HUES48 (cell line): ENCODE results near the gene ATP2A3.

ENCODE experiments used
- H3K27ac ChIP-seq: one replicate; pipeline ENCODE4 v1.7.0; 2013; ENCODE audit warnings: low read depth, low read length, inconsistent platforms
- H3K27me3 ChIP-seq: 2 replicates; pipeline ENCODE4 v1.6.1; 2013; ENCODE audit warnings: mild to moderate bottlenecking, low read length; ENCODE audit not compliant: control insufficient read depth, insufficient read depth
- H3K36me3 ChIP-seq: 2 replicates; pipeline ENCODE4 v1.6.1; 2013; ENCODE audit warnings: low read length; ENCODE audit not compliant: control insufficient read depth, insufficient read depth
- H3K4me1 ChIP-seq: 2 replicates; pipeline ENCODE4 v1.6.1; 2013; ENCODE audit warnings: mild to moderate bottlenecking, low read length; ENCODE audit not compliant: control insufficient read depth, insufficient read depth
- H3K4me3 ChIP-seq: 2 replicates; pipeline ENCODE4 v1.5.1; 2013; ENCODE audit warnings: mild to moderate bottlenecking, low read depth, low read length
- H3K9ac ChIP-seq: 2 replicates; pipeline ENCODE4 v1.6.1; 2013; ENCODE audit warnings: mild to moderate bottlenecking, low read depth, low read length, moderate library complexity
- H3K9me3 ChIP-seq: 2 replicates; pipeline ENCODE4 v1.6.1; 2013; ENCODE audit warnings: low read length; ENCODE audit not compliant: control insufficient read depth, insufficient read depth

ATP2A3 gene

GRCh38 chr17:3886776-3887175, 77.5 kb downstream of the ATP2A3 start:
- no peaks in the 10 kb centered on the region for H3K9me3 ChIP-seq
- H3K27ac ChIP-seq, result no peak overlapping the region

DNA sequence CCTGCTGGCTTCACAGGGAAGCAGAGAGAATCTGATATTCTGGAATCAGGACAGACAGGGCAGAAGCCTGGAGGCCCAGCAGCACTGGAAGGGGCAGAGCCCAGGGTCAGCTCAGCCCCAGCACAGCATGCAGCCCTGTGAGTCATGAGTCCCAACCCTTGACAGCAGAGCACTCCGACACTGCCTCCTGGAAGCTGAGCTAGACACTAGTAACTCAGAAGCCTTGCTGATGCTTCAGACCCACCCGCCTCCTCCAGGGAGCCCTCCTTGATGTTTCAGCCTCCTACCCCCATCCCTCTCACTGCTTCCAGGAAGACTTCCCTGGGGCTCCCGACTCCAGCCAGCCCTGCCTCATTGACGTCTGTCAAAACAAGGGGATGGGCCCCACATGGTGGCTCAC, 78.3 kb downstream of the ATP2A3 start:
- H3K27me3 ChIP-seq, result no peaks in the 10 kb centered on the region
- H3K9ac ChIP-seq, result no peak overlapping the region
- no peaks in the 10 kb centered on the region for H3K9me3 ChIP-seq
- H3K36me3 ChIP-seq, result peaks cover 26% of the 10 kb centered on the region
- no peak overlapping the region for H3K4me3 ChIP-seq
- peaks cover 12% of the 10 kb centered on the region for H3K4me1 ChIP-seq
- H3K27ac ChIP-seq, result no peak overlapping the region

More at GRCh38 chr17:3886776-3887175, 77.5 kb downstream of the ATP2A3 start:
- H3K4me3 ChIP-seq, result no peak overlapping the region
- H3K4me1 ChIP-seq, result peaks cover 20% of the 10 kb centered on the region
- no peaks in the 10 kb centered on the region for H3K27me3 ChIP-seq
- no peak overlapping the region for H3K9ac ChIP-seq
- peaks cover 26% of the 10 kb centered on the region for H3K36me3 ChIP-seq

GRCh38 chr17:3885271-3885670, 79.0 kb downstream of the ATP2A3 start:
- Histone ChIP-seq H3K27ac (no peak overlapping the region), H3K4me1 (peaks cover 11% of the 10 kb centered on the region), H3K4me3 (no peak overlapping the region), H3K9me3 (no peaks in the 10 kb centered on the region), H3K27me3 (no peaks in the 10 kb centered on the region), H3K36me3 (peaks cover 26% of the 10 kb centered on the region), H3K9ac (no peak overlapping the region)

DNA sequence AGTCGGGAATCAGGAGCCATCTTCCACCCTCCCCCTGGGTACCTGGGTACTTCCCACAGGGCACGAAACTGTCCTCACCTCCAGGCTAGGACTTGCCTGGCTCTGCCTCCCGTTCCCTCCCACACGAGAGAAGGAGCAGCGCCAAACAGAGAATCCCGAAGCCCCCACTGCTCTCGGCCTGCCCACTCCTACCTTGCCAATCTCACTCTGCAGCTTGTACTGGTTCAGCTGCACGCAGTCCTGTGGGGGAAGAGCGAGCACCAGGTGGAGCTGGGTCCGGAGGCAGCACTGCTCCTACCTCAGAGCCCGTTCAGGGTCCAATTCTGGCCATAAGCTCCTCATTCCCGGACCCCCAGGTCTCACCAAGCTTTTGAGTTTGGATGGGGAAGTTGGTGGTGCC, 80.0 kb downstream of the ATP2A3 start:
- H3K27ac ChIP-seq, result no peak overlapping the region
- H3K36me3 ChIP-seq, result peaks cover 26% of the 10 kb centered on the region
- no peak overlapping the region for H3K4me3 ChIP-seq
- H3K27me3 ChIP-seq, result no peaks in the 10 kb centered on the region
- no peak overlapping the region for H3K9ac ChIP-seq
- H3K9me3 ChIP-seq, result no peaks in the 10 kb centered on the region
- peaks cover 11% of the 10 kb centered on the region for H3K4me1 ChIP-seq

GRCh38 chr17:3882276-3882675, 82.0 kb downstream of the ATP2A3 start:
- peaks cover 29% of the 10 kb centered on the region for H3K36me3 ChIP-seq
- H3K4me3 ChIP-seq, result no peak overlapping the region
- H3K27ac ChIP-seq, result no peak overlapping the region
- no peaks in the 10 kb centered on the region for H3K9me3 ChIP-seq
- no peak overlapping the region for H3K9ac ChIP-seq
- no peaks in the 10 kb centered on the region for H3K27me3 ChIP-seq
- no peaks in the 10 kb centered on the region for H3K4me1 ChIP-seq

DNA sequence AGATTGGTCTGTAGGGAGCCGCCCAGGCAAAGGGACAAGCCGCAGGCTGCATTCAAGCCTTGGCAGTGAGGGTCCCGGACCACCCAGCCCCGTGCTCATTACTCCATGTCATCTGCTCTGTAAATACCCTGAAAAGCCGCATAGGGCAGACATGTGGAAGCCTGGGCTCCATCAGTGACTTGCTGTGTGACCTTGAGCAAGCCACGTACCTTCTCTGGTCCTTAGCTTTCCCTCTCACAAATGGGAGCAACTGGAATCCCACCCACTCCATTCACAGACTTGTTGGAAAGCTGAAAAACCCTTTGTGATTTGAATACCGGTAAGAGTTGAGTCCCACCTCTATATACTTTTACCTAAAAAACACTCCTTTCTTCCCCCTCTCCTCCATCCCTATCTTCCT, 83.3 kb downstream of the ATP2A3 start:
- Histone ChIP-seq H3K9me3 (no peaks in the 10 kb centered on the region), H3K36me3 (peaks cover 37% of the 10 kb centered on the region), H3K4me3 (no peak overlapping the region), H3K9ac (no peak overlapping the region), H3K27ac (no peak overlapping the region), H3K4me1 (no peaks in the 10 kb centered on the region), H3K27me3 (no peaks in the 10 kb centered on the region)

GRCh38 chr17:3879591-3880417, 84.4 kb downstream of the ATP2A3 start:
- no peaks in the 10 kb centered on the region for H3K9me3 ChIP-seq
- H3K9ac ChIP-seq, result no peak overlapping the region
- no peaks in the 10 kb centered on the region for H3K4me1 ChIP-seq
- no peaks in the 10 kb centered on the region for H3K27me3 ChIP-seq
- no peak overlapping the region for H3K4me3 ChIP-seq
- peaks cover 39% of the 10 kb centered on the region for H3K36me3 ChIP-seq
- no peak overlapping the region for H3K27ac ChIP-seq

- H3K36me3 ChIP-seq, result peaks cover 34% of the 10 kb centered on the region
- no peaks in the 10 kb centered on the region for H3K4me1 ChIP-seq
- no peak overlapping the region for H3K27ac ChIP-seq
- H3K27me3 ChIP-seq, result no peaks in the 10 kb centered on the region
- no peak overlapping the region for H3K4me3 ChIP-seq
- no peak overlapping the region for H3K9ac ChIP-seq
- H3K9me3 ChIP-seq, result no peaks in the 10 kb centered on the region
Measured at GRCh38 chr17:3879186-3879585, 85.1 kb downstream of the ATP2A3 start.

- Histone ChIP-seq H3K4me1 (no peaks in the 10 kb centered on the region), H3K4me3 (no peak overlapping the region), H3K36me3 (peaks cover 36% of the 10 kb centered on the region), H3K9me3 (no peaks in the 10 kb centered on the region), H3K9ac (no peak overlapping the region), H3K27me3 (no peaks in the 10 kb centered on the region), H3K27ac (no peak overlapping the region)
Measured at GRCh38 chr17:3877220-3877619, 87.0 kb downstream of the ATP2A3 start.

GRCh38 chr17:3875317-3875716, 88.9 kb downstream of the ATP2A3 start:
- no peak overlapping the region for H3K4me3 ChIP-seq
- no peaks in the 10 kb centered on the region for H3K4me1 ChIP-seq
- no peak overlapping the region for H3K27ac ChIP-seq
- H3K9me3 ChIP-seq, result no peaks in the 10 kb centered on the region
- no peak overlapping the region for H3K9ac ChIP-seq
- no peaks in the 10 kb centered on the region for H3K27me3 ChIP-seq
- peaks cover 41% of the 10 kb centered on the region for H3K36me3 ChIP-seq
